Measurements from ENCODE around the gene TMED10. TPM values are rescaled to one million over a fixed set of nuclear protein-coding genes. Genes with fewer than 3 reads are reported as not detected.
A peak's percentile ranks its signal among the peaks of the same experiment; 100 is the strongest.

TMED10 gene
- polyA plus RNA-seq, 1 experiment: 505 TPM

GRCh38 chr14:75188086-75188485 is 11.7 kb upstream of the TMED10 start:
- POLR2A ChIA-PET: no interaction called here
- Histone ChIP-seq H3K36me3 (ENCODE audit: control insufficient read depth, insufficient read depth, low read length) (no peaks in the 10 kb centered on the region), H3K27me3 (ENCODE audit: control insufficient read depth, insufficient read depth, low read length) (no peaks in the 10 kb centered on the region), H3K4me3 (ENCODE audit: low read depth, low read length) (no peak overlapping the region)
- TF ChIP-seq CTCF (IDR thresholded peaks at IDR 0.05; ENCODE audit: insufficient read depth, low read depth, low read length): no peak
- CTCF ChIA-PET: no interaction called here
- DNase-seq (ENCODE audit: low read depth): no peak

GRCh38 chr14:75186953-75187352 is 10.5 kb upstream of the TMED10 start:
- no peak for TF ChIP-seq CTCF (IDR thresholded peaks at IDR 0.05; ENCODE audit: insufficient read depth, low read depth, low read length)
- Histone ChIP-seq H3K27me3 (ENCODE audit: control insufficient read depth, insufficient read depth, low read length) (no peaks in the 10 kb centered on the region), H3K36me3 (ENCODE audit: control insufficient read depth, insufficient read depth, low read length) (no peaks in the 10 kb centered on the region), H3K4me3 (ENCODE audit: low read depth, low read length) (no peak overlapping the region)
- DNase-seq (ENCODE audit: low read depth): no peak
- CTCF ChIA-PET: interaction anchor here (1.5 kb wide), 1 partner anchor 31 kb away, joined by 4 read pairs; no protein-coding TSS in a partner anchor
- POLR2A ChIA-PET: no interaction called here

GRCh38 chr14:75185251-75186040 is 9.0 kb upstream of the TMED10 start:
- Histone ChIP-seq H3K4me3 (ENCODE audit: low read depth, low read length) (no peak overlapping the region), H3K36me3 (ENCODE audit: control insufficient read depth, insufficient read depth, low read length) (no peaks in the 10 kb centered on the region)

GRCh38 chr14:75184492-75184891 is 8.1 kb upstream of the TMED10 start:
- peak; percentile 98 for DNase-seq (ENCODE audit: low read depth)
- H3K36me3 ChIP-seq (ENCODE audit: control insufficient read depth, insufficient read depth, low read length): no peaks in the 10 kb centered on the region
- POLR2A ChIA-PET: interaction anchor here (0.5 to 0.7 kb wide), 6 partner anchors 18 to 1968 kb away, joined by 3 to 6 read pairs (median 3); partner anchors contain the start of gene TTLL5
- TF ChIP-seq CTCF (IDR thresholded peaks at IDR 0.05; ENCODE audit: insufficient read depth, low read depth, low read length): no peak
- CTCF ChIA-PET: interaction anchor here (1.0 to 1.5 kb wide), 3 partner anchors 21 to 111 kb away, joined by 3 to 9 read pairs (median 6); no protein-coding TSS in a partner anchor
- no peaks in the 10 kb centered on the region for H3K27me3 ChIP-seq (ENCODE audit: control insufficient read depth, insufficient read depth, low read length)
- H3K4me3 ChIP-seq (ENCODE audit: low read depth, low read length): no peak overlapping the region

More at GRCh38 chr14:75185251-75186040, 9.0 kb upstream of the TMED10 start:
- ChIA-PET POLR2A (no interaction called here), CTCF (no interaction called here)
- no peaks in the 10 kb centered on the region for H3K27me3 ChIP-seq (ENCODE audit: control insufficient read depth, insufficient read depth, low read length)
- TF ChIP-seq CTCF (IDR thresholded peaks at IDR 0.05; ENCODE audit: insufficient read depth, low read depth, low read length): no peak
- DNase-seq (ENCODE audit: low read depth): no peak

- CTCF ChIA-PET: interaction anchor here (0.7 to 1.5 kb wide), 5 partner anchors 21 to 111 kb away, joined by 3 to 9 read pairs (median 3); no protein-coding TSS in a partner anchor
- TF ChIP-seq CTCF (IDR thresholded peaks at IDR 0.05; ENCODE audit: insufficient read depth, low read depth, low read length): no peak
- no peak for DNase-seq (ENCODE audit: low read depth)
- POLR2A ChIA-PET: interaction anchor here (0.6 to 0.7 kb wide), 4 partner anchors 33 to 1968 kb away, joined by 3 read pairs; no protein-coding TSS in a partner anchor
- H3K27me3 ChIP-seq (ENCODE audit: control insufficient read depth, insufficient read depth, low read length): no peaks in the 10 kb centered on the region
- H3K4me3 ChIP-seq (ENCODE audit: low read depth, low read length): no peak overlapping the region
- H3K36me3 ChIP-seq (ENCODE audit: control insufficient read depth, insufficient read depth, low read length): no peaks in the 10 kb centered on the region
These were observed 7.6 kb upstream of the TMED10 start for GRCh38 chr14:75184039-75184438.
